HEK293T (cell line): ENCODE results near the gene VDR.

Source experiments
- BHLHE40 ChIP-seq: fragments of 450-650 bp; IDR thresholded peaks from 2 replicates; pipeline ENCODE4 v1.6.1; 2016; ENCODE audit warnings: mild to moderate bottlenecking, moderate library complexity, borderline replicate concordance
- SP1 ChIP-seq: fragments of 450-650 bp; IDR thresholded peaks from 2 replicates; pipeline ENCODE4 v1.6.1; 2017
- ZNF384 ChIP-seq: fragments of 450-650 bp; IDR thresholded peaks from 2 replicates; pipeline ENCODE4 v1.6.1; 2016

DNA sequence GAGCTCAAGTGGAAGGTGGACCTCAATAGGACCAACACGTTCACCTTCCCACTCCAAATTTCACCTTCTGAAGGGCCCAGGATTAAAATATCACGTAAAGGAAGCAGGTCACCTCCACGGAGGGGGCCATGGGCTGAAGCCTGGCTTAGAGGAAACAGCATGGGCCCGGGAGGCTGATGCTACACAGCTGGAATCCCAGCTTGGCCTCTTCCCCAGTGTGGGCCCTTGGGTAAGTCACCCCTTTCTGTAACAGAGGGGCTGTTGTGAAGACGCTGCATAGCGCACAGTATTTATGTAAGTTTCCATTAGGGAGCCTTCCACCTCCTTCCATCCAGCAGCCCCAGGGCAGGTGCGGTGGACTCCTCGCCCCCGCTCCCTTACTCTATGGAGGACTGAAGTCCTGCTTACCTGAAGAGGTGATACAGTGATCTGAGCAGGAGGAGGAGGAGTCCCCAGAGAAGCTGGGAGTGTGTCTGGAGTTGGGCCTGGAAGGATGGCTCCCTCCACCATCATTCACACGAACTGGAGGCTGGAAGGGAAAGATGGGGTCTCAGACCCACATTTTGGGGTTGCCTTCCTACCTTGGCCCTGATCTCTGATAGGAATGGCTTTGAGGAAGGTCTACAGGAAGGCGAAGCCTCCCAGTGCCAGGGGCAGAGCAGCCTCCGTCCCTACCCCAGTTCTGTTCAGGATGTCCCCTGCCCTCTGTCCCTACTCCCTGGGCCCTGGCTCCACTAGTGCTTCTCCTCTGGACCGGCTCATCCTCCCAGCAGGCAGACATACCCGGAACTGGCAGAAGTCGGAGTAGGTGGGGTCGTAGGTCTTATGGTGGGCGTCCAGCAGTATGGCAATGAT, 47.8 kb downstream of the VDR start:
- no peak for TF ChIP-seq SP1
- TF ChIP-seq ZNF384 = no peak
- TF ChIP-seq BHLHE40 = no peak
